Measurements from ENCODE around the gene TBCD. TPM values are rescaled to one million over a fixed set of nuclear protein-coding genes. Genes with fewer than 3 reads are reported as not detected.
"Not testable (repeated sequence)": the region's sequence is repeated elsewhere in the genome, so short reads cannot be mapped to it uniquely, and the experiment has no call there.

The TBCD gene
- total RNA-seq, 2 donors from 2014 or later: 55.0 to 55.5 TPM

DNA sequence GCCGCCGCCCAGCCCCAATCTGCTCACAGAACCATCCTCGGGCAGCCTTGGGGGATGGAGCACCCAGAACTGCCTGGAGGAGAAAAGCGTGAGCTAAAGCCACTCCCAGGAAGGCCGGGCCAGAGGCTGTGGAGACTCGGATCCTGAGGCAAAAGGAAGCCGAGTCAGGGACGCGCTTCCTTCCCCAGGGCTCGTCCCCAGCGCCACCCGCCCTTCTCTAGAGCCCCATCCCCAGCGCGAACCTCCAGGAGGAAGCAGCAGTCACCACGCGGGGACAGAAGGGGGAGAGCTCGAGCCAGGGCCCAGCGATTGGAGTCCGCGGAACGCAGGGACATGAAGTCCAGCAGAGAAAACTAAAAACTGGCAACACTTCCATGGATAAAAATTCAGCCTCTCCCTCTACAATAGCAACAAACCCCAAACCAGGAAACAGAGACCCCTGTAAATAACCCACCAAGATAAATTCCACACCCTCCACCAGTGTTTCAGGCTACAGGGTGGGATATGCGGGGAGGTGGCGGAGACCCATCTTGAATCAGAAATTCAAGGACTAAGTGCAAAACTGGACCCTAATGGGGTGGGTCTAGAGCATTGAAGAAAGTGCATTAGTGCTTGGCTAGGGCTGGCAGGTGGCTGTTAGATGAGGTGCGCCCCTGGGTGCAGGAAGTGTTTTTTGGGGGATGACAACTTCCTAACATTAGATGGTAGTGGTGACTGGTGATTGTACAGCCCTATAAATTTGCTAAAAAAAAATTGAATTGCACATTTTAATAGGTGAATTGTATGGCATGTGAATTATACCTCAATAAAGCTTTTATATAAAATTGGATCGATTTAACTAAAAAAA is 211.5 kb downstream of the TBCD start:
- peak overlapping the region in 1 of 2 donors; percentile 54 for H3K27ac ChIP-seq
- H3K4me1 ChIP-seq (ENCODE audit: control insufficient read depth in 1 of 2, low read depth in 2 of 2): peaks cover 4 to 10% of the 10 kb centered on the region in 2 donors
- ATAC-seq (ENCODE audit: insufficient number of reproducible peaks, low FRiP score, low read depth): peak; percentile 68
- peak overlapping the region; percentile 54 for H3K4me3 ChIP-seq
- H3K9me3 ChIP-seq: no peaks in the 10 kb centered on the region
- no peaks in the 10 kb centered on the region for H3K36me3 ChIP-seq
- no peaks in the 10 kb centered on the region for H3K27me3 ChIP-seq (replicated peaks; ENCODE audit: insufficient read depth)
- TF ChIP-seq, protein P1, sequence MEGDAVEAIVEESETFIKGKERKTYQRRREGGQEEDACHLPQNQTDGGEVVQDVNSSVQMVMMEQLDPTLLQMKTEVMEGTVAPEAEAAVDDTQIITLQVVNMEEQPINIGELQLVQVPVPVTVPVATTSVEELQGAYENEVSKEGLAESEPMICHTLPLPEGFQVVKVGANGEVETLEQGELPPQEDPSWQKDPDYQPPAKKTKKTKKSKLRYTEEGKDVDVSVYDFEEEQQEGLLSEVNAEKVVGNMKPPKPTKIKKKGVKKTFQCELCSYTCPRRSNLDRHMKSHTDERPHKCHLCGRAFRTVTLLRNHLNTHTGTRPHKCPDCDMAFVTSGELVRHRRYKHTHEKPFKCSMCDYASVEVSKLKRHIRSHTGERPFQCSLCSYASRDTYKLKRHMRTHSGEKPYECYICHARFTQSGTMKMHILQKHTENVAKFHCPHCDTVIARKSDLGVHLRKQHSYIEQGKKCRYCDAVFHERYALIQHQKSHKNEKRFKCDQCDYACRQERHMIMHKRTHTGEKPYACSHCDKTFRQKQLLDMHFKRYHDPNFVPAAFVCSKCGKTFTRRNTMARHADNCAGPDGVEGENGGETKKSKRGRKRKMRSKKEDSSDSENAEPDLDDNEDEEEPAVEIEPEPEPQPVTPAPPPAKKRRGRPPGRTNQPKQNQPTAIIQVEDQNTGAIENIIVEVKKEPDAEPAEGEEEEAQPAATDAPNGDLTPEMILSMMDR (IDR thresholded peaks at IDR 0.05): peak; percentile 77
- peak; percentile 45 for DNase-seq (ENCODE audit: low spot score)

DNA sequence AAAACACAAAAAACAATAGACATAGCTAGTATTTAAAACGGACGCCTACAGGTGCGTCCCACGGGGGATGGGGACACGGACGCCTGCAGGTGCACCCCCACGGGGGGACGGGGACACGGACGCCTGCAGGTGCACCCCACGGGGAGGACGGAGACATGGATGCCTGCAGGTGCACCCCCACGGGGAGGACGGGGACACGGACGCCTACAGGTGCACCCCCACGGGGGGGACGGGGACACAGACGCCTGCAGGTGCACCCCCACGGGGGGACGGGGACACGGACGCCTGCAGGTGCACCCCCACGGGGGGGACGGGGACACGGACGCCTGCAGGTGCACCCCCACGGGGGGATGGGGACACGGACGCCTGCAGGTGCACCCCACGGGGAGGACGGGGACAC is 212.6 kb downstream of the TBCD start:
- peaks cover 4 to 10% of the 10 kb centered on the region in 2 donors for H3K4me1 ChIP-seq (ENCODE audit: control insufficient read depth in 1 of 2, low read depth in 2 of 2)
- H3K9me3 ChIP-seq; H3K27me3 ChIP-seq (replicated peaks; ENCODE audit: insufficient read depth); H3K4me3 ChIP-seq; H3K27ac ChIP-seq; DNase-seq (ENCODE audit: low spot score); ATAC-seq (ENCODE audit: insufficient number of reproducible peaks, low FRiP score, low read depth); H3K36me3 ChIP-seq: not testable (repeated sequence)

DNA sequence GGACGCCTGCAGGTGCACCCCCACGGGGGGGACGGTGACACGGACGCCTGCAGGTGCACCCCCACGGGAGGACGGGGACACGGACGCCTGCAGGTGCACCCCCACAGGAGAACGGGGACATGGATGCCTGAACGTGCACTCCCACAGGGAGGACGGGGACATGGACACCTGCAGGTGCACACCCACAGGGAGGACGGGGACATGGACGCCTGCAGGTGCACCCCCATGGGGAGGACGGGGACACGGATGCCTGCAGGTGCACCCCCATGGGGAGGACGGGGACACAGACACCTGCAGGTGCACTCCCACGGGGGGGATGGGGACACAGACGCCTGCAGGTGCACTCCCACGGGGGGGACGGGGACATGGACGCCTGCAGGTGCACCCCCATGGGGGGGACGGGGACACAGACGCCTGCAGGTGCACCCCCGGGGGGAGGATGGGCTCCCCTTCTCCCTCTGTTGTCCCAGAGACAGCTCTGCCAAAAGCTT is 213.0 kb downstream of the TBCD start:
- H3K27ac ChIP-seq: no peak overlapping the region
- no peaks in the 10 kb centered on the region for H3K27me3 ChIP-seq (replicated peaks; ENCODE audit: insufficient read depth)
- H3K4me1 ChIP-seq (ENCODE audit: control insufficient read depth in 1 of 2, low read depth in 2 of 2): peaks cover 4 to 10% of the 10 kb centered on the region in 2 donors
- TF ChIP-seq, protein P1 (IDR thresholded peaks at IDR 0.05): no peak
- H3K9me3 ChIP-seq: no peaks in the 10 kb centered on the region
- no peak for ATAC-seq (ENCODE audit: insufficient number of reproducible peaks, low FRiP score, low read depth)
- H3K4me3 ChIP-seq: no peak overlapping the region
- no peak for DNase-seq (ENCODE audit: low spot score)
- H3K36me3 ChIP-seq: no peaks in the 10 kb centered on the region

DNA sequence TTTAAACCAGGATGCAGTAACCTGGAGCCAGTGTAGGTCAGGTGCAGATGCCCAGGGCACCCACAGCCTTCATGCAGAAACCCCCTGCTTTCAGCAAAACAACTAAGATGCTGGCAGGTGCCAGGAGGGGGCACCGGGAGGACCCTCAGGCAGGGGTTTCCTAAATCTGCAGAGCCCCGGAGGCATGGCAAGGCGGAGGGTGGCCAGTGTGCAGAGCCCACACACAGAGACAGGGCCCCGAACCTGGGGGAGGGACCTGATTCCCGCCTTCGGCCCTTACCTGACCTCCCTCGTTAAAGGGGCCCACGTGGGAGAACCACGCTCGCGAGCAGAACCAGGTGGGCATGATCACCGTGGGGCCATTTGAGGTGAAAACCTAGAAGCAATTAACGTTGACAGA is 213.5 kb downstream of the TBCD start:
- Histone ChIP-seq H3K4me3 (no peak overlapping the region), H3K27ac (no peak overlapping the region), H3K9me3 (no peaks in the 10 kb centered on the region), H3K36me3 (no peaks in the 10 kb centered on the region), H3K27me3 (replicated peaks; ENCODE audit: insufficient read depth) (no peaks in the 10 kb centered on the region), H3K4me1 (ENCODE audit: control insufficient read depth in 1 of 2, low read depth in 2 of 2) (peaks cover 4 to 10% of the 10 kb centered on the region in 2 donors)
- ATAC-seq (ENCODE audit: insufficient number of reproducible peaks, low FRiP score, low read depth) (no peak), DNase-seq (ENCODE audit: low spot score) (no peak)
- TF ChIP-seq, protein P1 (IDR thresholded peaks at IDR 0.05): no peak

DNA sequence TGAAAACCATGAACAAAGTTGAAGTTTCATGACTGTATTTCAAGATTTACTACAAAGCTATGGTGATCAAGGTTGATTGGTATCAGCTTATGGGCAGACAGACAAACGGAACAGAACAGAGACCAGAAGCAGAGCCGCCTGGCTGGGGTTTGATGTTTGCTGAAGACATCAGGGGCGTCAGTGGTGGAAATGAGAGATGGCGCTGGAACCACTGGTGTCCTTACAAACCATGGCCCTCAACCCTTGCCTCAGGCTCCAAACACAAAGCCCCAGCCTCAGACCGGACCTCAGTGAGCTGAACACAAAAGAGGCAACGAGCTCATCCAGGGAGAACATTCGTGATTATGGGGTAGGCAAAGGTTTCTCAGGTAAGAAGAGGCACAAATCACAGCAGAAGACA is 214.6 kb downstream of the TBCD start:
- peaks cover 4 to 10% of the 10 kb centered on the region in 2 donors for H3K4me1 ChIP-seq (ENCODE audit: control insufficient read depth in 1 of 2, low read depth in 2 of 2)
- TF ChIP-seq, protein P1 (IDR thresholded peaks at IDR 0.05): no peak
- no peak overlapping the region for H3K27ac ChIP-seq
- no peaks in the 10 kb centered on the region for H3K9me3 ChIP-seq
- no peak overlapping the region for H3K4me3 ChIP-seq
- no peak for DNase-seq (ENCODE audit: low spot score)
- H3K36me3 ChIP-seq: no peaks in the 10 kb centered on the region
- no peak for ATAC-seq (ENCODE audit: insufficient number of reproducible peaks, low FRiP score, low read depth)
- H3K27me3 ChIP-seq (replicated peaks; ENCODE audit: insufficient read depth): no peaks in the 10 kb centered on the region
